Hepatocyte (in vitro differentiated cells): ENCODE results near the gene CDC5L. TPM values are rescaled to one million over a fixed set of nuclear protein-coding genes. Genes with fewer than 3 reads are reported as not detected.

Source experiments
- DNase-seq: peaks from one replicate; pipeline ENCODE4 v3.0.0-alpha.2; 2016; ENCODE audit warnings: low spot score
- H2AFZ ChIP-seq: fragments of 200-600 bp; sonication (generic); 2 replicates; pipeline ENCODE4 v1.6.0; 2016; ENCODE audit warnings: antibody characterized with exemption, mild to moderate bottlenecking
- H3K27ac ChIP-seq: fragments of 200-600 bp; sonication (generic); 2 replicates; pipeline ENCODE4 v1.5.1; 2016; ENCODE audit warnings: mild to moderate bottlenecking
- H3K27me3 ChIP-seq: fragments of 200-600 bp; sonication (generic); 2 replicates; pipeline ENCODE4 v1.6.1; 2016
- H3K36me3 ChIP-seq: fragments of 200-600 bp; sonication (generic); replicated peaks from 2 replicates; pipeline ENCODE4 v1.5.1; 2016; ENCODE audit warnings: low read depth; ENCODE audit not compliant: insufficient read depth
- H3K4me1 ChIP-seq: fragments of 200-600 bp; sonication (generic); 2 replicates; pipeline ENCODE4 v1.5.1; 2016; ENCODE audit warnings: mild to moderate bottlenecking, moderate library complexity; ENCODE audit not compliant: insufficient read depth
- H3K4me2 ChIP-seq: fragments of 200-600 bp; sonication (generic); 2 replicates; pipeline ENCODE4 v1.6.0; 2016
- H3K4me3 ChIP-seq: fragments of 200-600 bp; sonication (generic); 2 replicates; pipeline ENCODE4 v1.5.1; 2016; ENCODE audit warnings: mild to moderate bottlenecking
- H3K79me2 ChIP-seq: fragments of 200-600 bp; sonication (generic); 2 replicates; pipeline ENCODE4 v1.6.0; 2017; ENCODE audit warnings: mild to moderate bottlenecking
- H3K9me2 ChIP-seq: fragments of 200-600 bp; sonication (generic); replicated peaks from 2 replicates; pipeline ENCODE4 v1.6.0; 2017; ENCODE audit warnings: mild to moderate bottlenecking; ENCODE audit not compliant: insufficient read depth
- H3K9me3 ChIP-seq: fragments of 200-600 bp; sonication (generic); 2 replicates; pipeline ENCODE4 v1.5.1; 2016; ENCODE audit warnings: low read depth, mild to moderate bottlenecking
- H4K20me1 ChIP-seq: fragments of 200-600 bp; sonication (generic); 2 replicates; pipeline ENCODE4 v1.6.0; 2016; ENCODE audit warnings: mild to moderate bottlenecking; ENCODE audit not compliant: insufficient read depth, poor library complexity, severe bottlenecking
- CTCF ChIP-seq: fragments of 200-600 bp; sonication (generic); IDR thresholded peaks from 2 replicates; pipeline ENCODE4 v1.5.1; 2016; ENCODE audit warnings: antibody characterized with exemption, mild to moderate bottlenecking; ENCODE audit not compliant: poor library complexity
- EZH2 ChIP-seq: fragments of 200-600 bp; sonication (generic); IDR thresholded peaks from 2 replicates; pipeline ENCODE4 v1.6.1; 2016; ENCODE audit warnings: antibody characterized with exemption, mild to moderate bottlenecking, borderline replicate concordance
- EZH2phosphoT487 ChIP-seq: fragments of 200-600 bp; sonication (generic); IDR thresholded peaks from one replicate; pipeline ENCODE4 v1.6.1; 2018; ENCODE audit warnings: antibody characterized with exemption, mild to moderate bottlenecking, low read depth, moderate library complexity; ENCODE audit not compliant: unreplicated experiment, severe bottlenecking
- WGBS: methylation state at CpG from one replicate; pipeline ENCODE4 v1.1.6; 2016; ENCODE audit warnings: low lambda C conversion rate; ENCODE audit errors: missing lambda C conversion rate; 5-methylcytosine and 5-hydroxymethylcytosine counted together
- polyA plus RNA-seq: library from polyadenylated mRNA; unstranded; fragments of >200 nt; fragmentation: Nextera tagmentation; extraction: Ambion mirVana; gene quantifications from 2 replicates; pipeline ENCODE4 v1.2.1, GENCODE V29; 2016
- total RNA-seq: library from RNA; depleted of rRNA; stranded (reverse); fragments of >200 nt; gene quantifications from 2 replicates; pipeline ENCODE4 v1.2.3, GENCODE V29; 2014

Gene CDC5L
- total and polyA plus RNA-seq, 2 experiments from 2014 or later: 10.0 to 23.1 TPM

- Histone ChIP-seq H3K4me1 (peaks cover 4% of the 10 kb centered on the region), H3K27ac (no peak overlapping the region), H3K27me3 (no peaks in the 10 kb centered on the region), H3K4me2 (no peak overlapping the region), H3K9me3 (no peaks in the 10 kb centered on the region), H3K36me3 (no peaks in the 10 kb centered on the region), H2AFZ (no peak overlapping the region), H3K79me2 (no peaks in the 10 kb centered on the region), H3K9me2 (no peaks in the 10 kb centered on the region), H4K20me1 (no peaks in the 10 kb centered on the region), H3K4me3 (no peak overlapping the region)
- DNase-seq: no peak
- no peak for TF ChIP-seq EZH2phosphoT487
- no peak for TF ChIP-seq CTCF
- no peak for TF ChIP-seq EZH2
- 78% methylated on average over 9 of the region's 9 CpGs for WGBS
Measured at GRCh38 chr6:44496665-44497369, 109.3 kb downstream of the CDC5L start.

- TF ChIP-seq CTCF: no peak
- TF ChIP-seq EZH2: no peak
- no peak for TF ChIP-seq EZH2phosphoT487
- H3K4me3 ChIP-seq: no peak overlapping the region
- no peak overlapping the region for H3K4me2 ChIP-seq
- peaks cover 4% of the 10 kb centered on the region for H3K4me1 ChIP-seq
- H3K79me2 ChIP-seq: no peaks in the 10 kb centered on the region
- H3K9me2 ChIP-seq: no peaks in the 10 kb centered on the region
- H4K20me1 ChIP-seq: no peaks in the 10 kb centered on the region
- no peaks in the 10 kb centered on the region for H3K9me3 ChIP-seq
- H3K27me3 ChIP-seq: no peaks in the 10 kb centered on the region
- 89% methylated on average over 5 of the region's 5 CpGs for WGBS
- no peak overlapping the region for H3K27ac ChIP-seq
- DNase-seq: no peak
- H3K36me3 ChIP-seq: no peaks in the 10 kb centered on the region
- no peak overlapping the region for H2AFZ ChIP-seq
Measured at GRCh38 chr6:44497807-44498206, 110.3 kb downstream of the CDC5L start.

- no peaks in the 10 kb centered on the region for H3K9me2 ChIP-seq
- peaks cover 4% of the 10 kb centered on the region for H3K4me1 ChIP-seq
- H2AFZ ChIP-seq: no peak overlapping the region
- DNase-seq: no peak
- no peaks in the 10 kb centered on the region for H3K79me2 ChIP-seq
- H3K9me3 ChIP-seq: no peaks in the 10 kb centered on the region
- WGBS: 83% methylated on average over 5 of the region's 5 CpGs
- H3K27ac ChIP-seq: no peak overlapping the region
- H4K20me1 ChIP-seq: no peaks in the 10 kb centered on the region
- H3K4me2 ChIP-seq: no peak overlapping the region
- no peaks in the 10 kb centered on the region for H3K27me3 ChIP-seq
- H3K36me3 ChIP-seq: no peaks in the 10 kb centered on the region
- no peak overlapping the region for H3K4me3 ChIP-seq
- TF ChIP-seq CTCF: no peak
- TF ChIP-seq EZH2: no peak
- TF ChIP-seq EZH2phosphoT487: no peak
Measured at GRCh38 chr6:44498436-44498835, 110.9 kb downstream of the CDC5L start.
